Stomach (tissue), 9 donors: Measurements from ENCODE around the gene RTL10. TPM values are rescaled to one million over a fixed set of nuclear protein-coding genes. Genes with fewer than 3 reads are reported as not detected.

Source experiments
- DNase-seq, 2 donors: peaks; one replicate each; pipeline versions ENCODE4 v3.0.0 to v3.0.0-alpha.2; 2013 to 2019
- H3K27ac ChIP-seq, 5 donors: fragments of 200-600 bp in 4 of 5; sonication (generic) in 4 of 5; one replicate each; pipeline ENCODE4 v1.5.1; 2013 to 2019; ENCODE audit warnings: mild to moderate bottlenecking in 1 of 5, moderate library complexity in 1 of 5
- H3K27me3 ChIP-seq, 3 donors: fragments of 200-600 bp; sonication (generic); one replicate each; pipeline ENCODE4 v1.5.1; 2017 to 2019; ENCODE audit warnings: mixed run types in 1 of 3
- H3K36me3 ChIP-seq, 4 donors: fragments of 200-600 bp; sonication (generic); 1 replicate in 3 of 4; 2 replicates in 1 of 4; pipeline ENCODE4 v1.5.1; 2016 to 2019
- H3K4me1 ChIP-seq, 4 donors: fragments of 200-600 bp; sonication (generic); one replicate each; pipeline ENCODE4 v1.5.1; 2016 to 2019
- H3K4me3 ChIP-seq, 4 donors: fragments of 200-600 bp; sonication (generic) in 3 of 4; one replicate each; pipeline ENCODE4 v1.5.1; 2016 to 2019; ENCODE audit warnings: mild to moderate bottlenecking in 1 of 4
- H3K9me3 ChIP-seq, 4 donors: fragments of 200-600 bp; sonication (generic); one replicate each; pipeline ENCODE4 v1.5.1; 2016 to 2019
- EP300 ChIP-seq: sonication (generic); formaldehyde crosslinking; IDR thresholded peaks from one replicate; pipeline ENCODE4 v1.6.1; 2017; ENCODE audit warnings: antibody characterized with exemption
- POLR2A ChIP-seq, 4 donors: fragments of 450-650 bp; IDR thresholded peaks; one replicate each; pipeline ENCODE4 v1.6.1; 2016; ENCODE audit warnings: antibody characterized with exemption in 4 of 4, control low read depth in 2 of 4, mild to moderate bottlenecking in 1 of 4, moderate library complexity in 1 of 4
- POLR2AphosphoS5 ChIP-seq, 3 donors: sonication (generic); formaldehyde crosslinking; IDR thresholded peaks; one replicate each; pipeline ENCODE4 v1.6.1; 2016; ENCODE audit warnings: antibody characterized with exemption in 3 of 3
- WGBS, 5 donors: extraction: QIAGEN DNeasy Blood & Tissue Kit in 3 of 5; methylation state at CpG; one replicate each; pipeline versions ENCODE4 v1.1.5 to v1.1.7; 2013 to 2018; 5-methylcytosine and 5-hydroxymethylcytosine counted together
- intact Hi-C: fragments of 100-400 bp; cut with DNase I; formaldehyde crosslinking; loops from one replicate; pipeline ENCODE4 v1.15.1; 2023; ENCODE audit warnings: low total_unique reads
- polyA plus RNA-seq, 3 donors: library from polyadenylated mRNA; stranded (reverse); fragments of 200-250 nt; gene quantifications; one replicate each; pipeline ENCODE4 v1.2.3, GENCODE V29; 2013
- total RNA-seq, 5 donors: library from RNA; depleted of rRNA; stranded (reverse); fragments of >200 nt; gene quantifications; one replicate each; pipeline versions ENCODE4 v1.1.0 to v1.2.3, GENCODE V29; 2014 to 2016
- TF ChIP-seq, protein P1 (sequence below), 7 experiments: fragments of 450-650 bp in 4 of 7; fragments of 200-600 bp in 3 of 7; sonication (generic) in 3 of 7; IDR thresholded peaks; one replicate each; pipeline ENCODE4 v1.5.1; 2016 to 2019; ENCODE audit warnings: antibody characterized with exemption in 7 of 7, control low read depth in 2 of 7, mild to moderate bottlenecking in 1 of 7
- donor health status: healthy with polysubstance abuse.
- donor health status: Bipolar disorder and iron deficiency.
- donor health status: healthy.

The RTL10 gene
- total and polyA plus RNA-seq, 8 donors = 1.7 to 28.1 (median 8.4) TPM

DNA sequence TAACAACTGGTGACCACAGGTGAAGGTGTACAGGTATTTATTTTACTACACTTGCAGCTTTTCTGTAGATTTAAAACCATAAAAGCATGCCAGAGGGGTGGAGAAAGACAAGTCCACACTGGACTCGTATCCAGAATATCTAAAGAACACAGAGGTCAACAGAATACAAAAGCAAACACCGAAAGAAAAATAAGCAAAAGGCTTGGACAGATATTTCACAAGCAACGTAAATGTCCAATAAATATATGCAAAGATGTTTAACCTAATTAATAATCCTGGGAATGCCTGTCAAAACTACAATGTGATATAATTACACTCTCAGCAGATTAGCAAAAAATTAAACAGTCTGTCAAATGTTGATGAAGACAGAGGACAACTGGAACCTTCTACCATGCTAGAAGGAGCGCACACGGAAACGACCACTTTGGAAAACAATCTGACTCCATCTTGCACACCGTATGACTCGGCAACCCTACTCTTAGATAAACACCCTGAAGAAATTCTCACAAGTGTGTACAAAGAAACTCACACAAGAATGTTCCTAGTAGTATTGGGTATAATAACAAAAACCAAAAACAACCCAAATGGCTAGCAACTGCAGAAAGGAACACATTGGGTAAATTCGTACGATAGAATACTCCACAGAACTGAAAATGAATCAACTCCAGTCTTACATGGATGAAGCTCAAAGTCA lies 27.2 kb downstream of the RTL10 start:
- Histone ChIP-seq H3K4me3 (no peak overlapping the region), H3K36me3 (no peaks in the 10 kb centered on the region), H3K27me3 (no peaks in the 10 kb centered on the region), H3K9me3 (no peaks in the 10 kb centered on the region), H3K27ac (no peak overlapping the region), H3K4me1 (peaks cover 0 to under 1% (median 0%) of the 10 kb centered on the region in 4 donors)
- 54 to 62% (median 59%) methylated on average over 10 of the region's 10 CpGs for WGBS, 5 donors
- no peak for TF ChIP-seq POLR2A (IDR thresholded peaks at IDR 0.05)
- no peak for TF ChIP-seq POLR2AphosphoS5 (IDR thresholded peaks at IDR 0.05)
- TF ChIP-seq EP300 = no peak
- TF ChIP-seq, protein P1, sequence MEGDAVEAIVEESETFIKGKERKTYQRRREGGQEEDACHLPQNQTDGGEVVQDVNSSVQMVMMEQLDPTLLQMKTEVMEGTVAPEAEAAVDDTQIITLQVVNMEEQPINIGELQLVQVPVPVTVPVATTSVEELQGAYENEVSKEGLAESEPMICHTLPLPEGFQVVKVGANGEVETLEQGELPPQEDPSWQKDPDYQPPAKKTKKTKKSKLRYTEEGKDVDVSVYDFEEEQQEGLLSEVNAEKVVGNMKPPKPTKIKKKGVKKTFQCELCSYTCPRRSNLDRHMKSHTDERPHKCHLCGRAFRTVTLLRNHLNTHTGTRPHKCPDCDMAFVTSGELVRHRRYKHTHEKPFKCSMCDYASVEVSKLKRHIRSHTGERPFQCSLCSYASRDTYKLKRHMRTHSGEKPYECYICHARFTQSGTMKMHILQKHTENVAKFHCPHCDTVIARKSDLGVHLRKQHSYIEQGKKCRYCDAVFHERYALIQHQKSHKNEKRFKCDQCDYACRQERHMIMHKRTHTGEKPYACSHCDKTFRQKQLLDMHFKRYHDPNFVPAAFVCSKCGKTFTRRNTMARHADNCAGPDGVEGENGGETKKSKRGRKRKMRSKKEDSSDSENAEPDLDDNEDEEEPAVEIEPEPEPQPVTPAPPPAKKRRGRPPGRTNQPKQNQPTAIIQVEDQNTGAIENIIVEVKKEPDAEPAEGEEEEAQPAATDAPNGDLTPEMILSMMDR (IDR thresholded peaks at IDR 0.05) = no peak
- intact Hi-C loops = no loop called here
- no peak for DNase-seq

DNA sequence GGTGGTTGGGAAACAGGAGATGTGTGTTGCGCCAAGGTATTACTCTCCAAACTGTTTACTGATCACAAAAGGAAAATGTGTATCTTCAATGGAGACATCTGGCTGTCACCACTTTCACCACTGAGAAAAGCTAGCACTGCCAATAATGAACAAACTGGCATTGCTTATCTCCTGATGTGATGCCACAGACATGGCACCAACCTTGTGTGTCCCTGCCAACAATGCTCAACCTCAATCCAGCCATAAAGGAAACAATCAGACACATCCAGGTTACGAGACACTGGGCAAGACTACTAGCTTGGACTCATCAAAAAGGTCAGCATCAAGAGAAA lies 28.1 kb downstream of the RTL10 start:
- Histone ChIP-seq H3K4me3 (no peak overlapping the region), H3K36me3 (no peaks in the 10 kb centered on the region), H3K27ac (no peak overlapping the region), H3K4me1 (peaks cover 0 to 7% (median 0%) of the 10 kb centered on the region in 4 donors), H3K9me3 (no peaks in the 10 kb centered on the region), H3K27me3 (no peaks in the 10 kb centered on the region)
- DNase-seq = no peak
- TF ChIP-seq POLR2AphosphoS5 (IDR thresholded peaks at IDR 0.05) = no peak
- TF ChIP-seq, protein P1 (IDR thresholded peaks at IDR 0.05) = no peak
- no peak for TF ChIP-seq POLR2A (IDR thresholded peaks at IDR 0.05)
- no peak for TF ChIP-seq EP300
- intact Hi-C loops = no loop called here
- 42 to 96% (median 67%) methylated on average over 2 of the region's 2 CpGs for WGBS, 5 donors

- 84 to 88% (median 85%) methylated on average over 7 of the region's 7 CpGs for WGBS, 5 donors
- no peaks in the 10 kb centered on the region for H3K36me3 ChIP-seq
- DNase-seq = peak in 1 of 2 donors; percentile 24
- H3K27ac ChIP-seq = no peak overlapping the region
- intact Hi-C loops = no loop called here
- no peak overlapping the region for H3K4me3 ChIP-seq
- TF ChIP-seq EP300 (no peak), POLR2AphosphoS5 (IDR thresholded peaks at IDR 0.05) (no peak), POLR2A (IDR thresholded peaks at IDR 0.05) (no peak)
- TF ChIP-seq, protein P1 (IDR thresholded peaks at IDR 0.05) = no peak
- H3K27me3 ChIP-seq = no peaks in the 10 kb centered on the region
- H3K9me3 ChIP-seq = no peaks in the 10 kb centered on the region
- H3K4me1 ChIP-seq = peaks cover 0 to 7% (median 0%) of the 10 kb centered on the region in 4 donors
Observed at GRCh38 chr22:19825904-19826618, 28.6 kb downstream of the RTL10 start.

DNA sequence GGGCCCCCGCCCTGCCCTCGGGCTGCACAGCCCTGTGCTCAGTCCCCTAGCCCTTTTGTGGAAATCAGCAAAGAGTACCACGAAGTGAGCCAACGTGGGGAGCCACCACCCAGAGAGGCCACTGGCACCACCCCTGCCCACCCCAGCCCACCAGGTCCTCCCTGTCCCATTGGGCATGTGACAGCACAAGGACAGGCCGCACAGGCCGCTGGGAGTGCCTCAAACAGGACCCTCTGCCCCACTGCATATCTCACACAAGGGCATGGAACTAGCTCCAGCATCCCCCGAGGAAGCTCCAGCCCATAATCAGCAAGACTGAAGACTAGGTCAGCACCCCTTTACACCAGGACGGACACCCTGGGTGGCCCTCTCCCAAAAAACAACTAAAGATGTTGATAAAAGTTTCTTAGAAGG lies 29.7 kb downstream of the RTL10 start:
- Histone ChIP-seq H3K4me3 (no peak overlapping the region), H3K27me3 (no peaks in the 10 kb centered on the region), H3K9me3 (no peaks in the 10 kb centered on the region), H3K36me3 (peaks cover 0 to 8% (median under 1%) of the 10 kb centered on the region in 4 donors), H3K4me1 (peaks cover 0 to 7% (median 0%) of the 10 kb centered on the region in 4 donors), H3K27ac (no peak overlapping the region)
- no peak for TF ChIP-seq POLR2AphosphoS5 (IDR thresholded peaks at IDR 0.05)
- no peak for TF ChIP-seq EP300
- TF ChIP-seq, protein P1 (IDR thresholded peaks at IDR 0.05) = no peak
- TF ChIP-seq POLR2A (IDR thresholded peaks at IDR 0.05) = no peak
- intact Hi-C loops = no loop called here
- WGBS, 5 donors = 90 to 98% (median 94%) methylated on average over 4 to 8 of the region's 8 CpGs
- peak in 1 of 2 donors; percentile 5 for DNase-seq
